K562 (cell line): ENCODE measurements around the gene IL17REL. TPM values are rescaled to one million over a fixed set of nuclear protein-coding genes. Genes with fewer than 3 reads are reported as not detected.

Experiments
- BMI1 ChIP-seq: fragments of 150-350 bp; IDR thresholded peaks from 2 replicates; pipeline ENCODE4 v1.6.1; 2014; ENCODE audit warnings: low read length
- CTCF ChIP-seq, 3 experiments: IDR thresholded peaks in 2 of 3; conservative IDR thresholded peaks in 1 of 3; 2 replicates each; pipeline ENCODE4 v1.5.1; 2011 to 2012; ENCODE audit warnings: low read length in 3 of 3, mild to moderate bottlenecking in 3 of 3, control low read depth in 2 of 3, improper control_type of control experiment in 1 of 3, inconsistent platforms in 1 of 3, low read depth in 1 of 3, mixed read lengths in 1 of 3, moderate library complexity in 1 of 3; ENCODE audit not compliant: insufficient read depth in 2 of 3
- DACH1 ChIP-seq: fragments of 450-650 bp; IDR thresholded peaks from 2 replicates; pipeline ENCODE4 v1.6.1; 2018; ENCODE audit not compliant: partially characterized antibody
- E2F5 ChIP-seq: sonication (generic); formaldehyde crosslinking; IDR thresholded peaks from 2 replicates; pipeline ENCODE4 v1.8.0; 2022; ENCODE audit warnings: mild to moderate bottlenecking, missing genetic modification reagents
- KAT2B ChIP-seq: IDR thresholded peaks from one replicate; pipeline ENCODE4 v1.6.1; 2012; ENCODE audit warnings: low read depth, mild to moderate bottlenecking, control low read depth, inconsistent platforms, low read length, moderate library complexity
- KAT7 ChIP-seq: sonication (generic); formaldehyde crosslinking; IDR thresholded peaks from 2 replicates; pipeline ENCODE4 v1.8.0; 2022; ENCODE audit warnings: missing genetic modification reagents, mild to moderate bottlenecking, borderline replicate concordance
- KLF13 ChIP-seq: fragments of 450-650 bp; IDR thresholded peaks from 2 replicates; pipeline ENCODE4 v1.6.1; 2016; ENCODE audit warnings: missing genetic modification characterization, low read depth, mild to moderate bottlenecking, missing compliant biosample characterization, moderate library complexity, borderline replicate concordance
- KLF6 ChIP-seq: fragments of 250-450 bp; sonication (Bioruptor Pico); IDR thresholded peaks from 2 replicates; pipeline ENCODE4 v1.4.0; 2020; ENCODE audit warnings: mild to moderate bottlenecking, moderate library complexity, borderline replicate concordance
- PCBP2 ChIP-seq: fragments of 200-400 bp; formaldehyde crosslinking; IDR thresholded peaks from 2 replicates; pipeline ENCODE4 v1.6.1; 2018; ENCODE audit warnings: low read length, low read depth, mild to moderate bottlenecking, moderate library complexity; ENCODE audit not compliant: poor library complexity, severe bottlenecking
- PHF8 ChIP-seq: fragments of 200-600 bp; sonication (generic); IDR thresholded peaks from 2 replicates; pipeline ENCODE4 v1.6.1; 2012; ENCODE audit warnings: mixed run types, mild to moderate bottlenecking, inconsistent platforms, low read length, moderate library complexity, borderline replicate concordance
- RERE ChIP-seq: sonication (generic); formaldehyde crosslinking; IDR thresholded peaks from 2 replicates; pipeline ENCODE4 v1.8.0; 2023; ENCODE audit warnings: missing genetic modification reagents, mild to moderate bottlenecking, borderline replicate concordance
- RHOXF2B ChIP-seq: fragments of 250-450 bp; sonication (Bioruptor Pico); conservative IDR thresholded peaks from 2 replicates; pipeline ENCODE4 v1.5.1; 2021
- SMC3 ChIP-seq: conservative IDR thresholded peaks from 2 replicates; pipeline ENCODE4 v1.6.1; 2011; ENCODE audit warnings: low read depth, low read length, improper control_type of control experiment; ENCODE audit not compliant: insufficient read depth
- TCF7 ChIP-seq: sonication (generic); IDR thresholded peaks from 2 replicates; pipeline ENCODE4 v1.6.1; 2016; ENCODE audit warnings: antibody characterized with exemption, borderline replicate concordance
- ZBTB26 ChIP-seq: fragments of 450-650 bp; formaldehyde crosslinking; IDR thresholded peaks from 2 replicates; pipeline ENCODE4 v1.4.0; 2022; ENCODE audit warnings: missing genetic modification characterization
- ZFX ChIP-seq: sonication (generic); formaldehyde crosslinking; IDR thresholded peaks from 2 replicates; pipeline ENCODE4 v1.8.0; 2022; ENCODE audit warnings: mild to moderate bottlenecking, missing genetic modification reagents, moderate library complexity
- ZNF133 ChIP-seq: fragments of 250-450 bp; sonication (Bioruptor Pico); IDR thresholded peaks from 2 replicates; pipeline ENCODE4 v1.4.0; 2020; ENCODE audit warnings: mild to moderate bottlenecking
- polyA plus RNA-seq, 8 experiments: library from polyadenylated mRNA; depleted of rRNA in 4 of 8; stranded (reverse) in 5 of 8; unstranded in 3 of 8; fragments of >200 nt; fragmentation: Nextera tagmentation in 2 of 8; fragmentation: Illumina TruSeq in 1 of 8; extraction: Ambion mirVana in 2 of 8; extraction: Trizol in 1 of 8; gene quantifications; 2 replicates each; pipeline versions ENCODE4 v1.2.1 to v1.2.3, GENCODE V29; 2011 to 2014; ENCODE audit warnings: inconsistent platforms in 1 of 8, missing spikeins in 1 of 8
- total RNA-seq, 7 experiments: library from RNA; depleted of rRNA in 6 of 7; stranded (reverse); fragments of >200 nt in 6 of 7; fragmentation: Illumina TruSeq in 2 of 7; extraction: Trizol in 2 of 7; gene quantifications; 2 replicates each; pipeline versions ENCODE4 v1.2.1 to v1.2.3, GENCODE V29; 2011 to 2021; ENCODE audit warnings: low replicate concordance in 1 of 7

The IL17REL gene
- total and polyA plus RNA-seq, 9 of the 15 experiments (the other 6 are each of a cell fraction or from before 2014, with no cell fraction given), result 0.05 to 0.42 (median 0.11) TPM; not detected in 4

- no peak for TF ChIP-seq RERE
- no peak for TF ChIP-seq TCF7
- peak; percentile 64 for TF ChIP-seq ZFX (CRISPR knock-in tag)
- TF ChIP-seq CTCF (IDR thresholded peaks at IDR 0.05 in 2 of 3, conservative IDR thresholded peaks at IDR 0.05 in 1 of 3; ENCODE audit: insufficient read depth in 2 of 3, low read depth in 1 of 3, low read length in 3 of 3), result no peak
- TF ChIP-seq KLF6 (CRISPR knock-in tag), result no peak
- no peak for TF ChIP-seq KAT2B
- no peak for TF ChIP-seq PCBP2
- TF ChIP-seq ZNF133, result no peak
- no peak for TF ChIP-seq KLF13 (tag)
- peak; percentile 6; the same call in 1 of the 2 replicates for TF ChIP-seq KAT7 (CRISPR knock-in tag)
- TF ChIP-seq DACH1, result no peak
- peak; percentile 69; the same call in 1 of the 2 replicates for TF ChIP-seq PHF8
- no peak for TF ChIP-seq E2F5 (CRISPR knock-in tag)
- TF ChIP-seq RHOXF2B (CRISPR knock-in tag), result no peak
- no peak for TF ChIP-seq ZBTB26 (CRISPR knock-in tag)
- no peak for TF ChIP-seq SMC3
- TF ChIP-seq BMI1, result no peak
These were observed 52.2 kb downstream of the IL17REL start, which contains the start of gene PIM3 (continued) for GRCh38 chr22:49960159-49961004.
